Esophagus mucosa (tissue), 1 donor: Measurements from ENCODE around the gene CAMK2D. TPM values are rescaled to one million over a fixed set of nuclear protein-coding genes. Genes with fewer than 3 reads are reported as not detected.

Experiments
- ATAC-seq: fragments of 200-7000 bp; cut with Tn5 transposase; one replicate; pipeline ENCODE4 v1.9.1; 2020
- total RNA-seq: library from RNA; stranded (reverse); gene quantifications from one replicate; pipeline ENCODE4 v1.2.4, GENCODE V29; 2023
- donor health status: DM: yes; HTN: yes; CAD: no.

CAMK2D gene
- total RNA-seq, 1 donor from 2014 or later, result 48.9 TPM

GRCh38 chr4:113637823-113638561 lies 123.5 kb downstream of the CAMK2D start:
- peak; percentile 66 for ATAC-seq

GRCh38 chr4:113637363-113637762 lies 124.2 kb downstream of the CAMK2D start:
- no peak for ATAC-seq

GRCh38 chr4:113636877-113637276 lies 124.7 kb downstream of the CAMK2D start:
- ATAC-seq, result peak; percentile 29

- ATAC-seq, result no peak
These were observed 125.1 kb downstream of the CAMK2D start for GRCh38 chr4:113636438-113636818.

GRCh38 chr4:113635739-113636437 lies 125.7 kb downstream of the CAMK2D start:
- no peak for ATAC-seq

GRCh38 chr4:113634081-113634969 lies 127.2 kb downstream of the CAMK2D start:
- ATAC-seq, result no peak

GRCh38 chr4:113633467-113633866 lies 128.1 kb downstream of the CAMK2D start:
- ATAC-seq, result no peak

GRCh38 chr4:113628711-113629110 lies 132.8 kb downstream of the CAMK2D start:
- no peak for ATAC-seq

- no peak for ATAC-seq
These were observed 134.2 kb downstream of the CAMK2D start for GRCh38 chr4:113627321-113627720.

- no peak for ATAC-seq
These were observed 135.6 kb downstream of the CAMK2D start for GRCh38 chr4:113625902-113626301.

GRCh38 chr4:113623274-113623894 lies 138.2 kb downstream of the CAMK2D start:
- ATAC-seq, result no peak

GRCh38 chr4:113621633-113622032 lies 139.9 kb downstream of the CAMK2D start:
- ATAC-seq, result peak; percentile 68

GRCh38 chr4:113620032-113620431 lies 141.5 kb downstream of the CAMK2D start:
- ATAC-seq, result no peak

- no peak for ATAC-seq
These were observed 142.0 kb downstream of the CAMK2D start for GRCh38 chr4:113619526-113619925.

GRCh38 chr4:113618205-113618604 lies 143.3 kb downstream of the CAMK2D start:
- ATAC-seq, result no peak

GRCh38 chr4:113617195-113617594 lies 144.3 kb downstream of the CAMK2D start:
- ATAC-seq, result no peak

GRCh38 chr4:113616443-113616842 lies 145.1 kb downstream of the CAMK2D start:
- no peak for ATAC-seq

GRCh38 chr4:113614414-113614813 lies 147.1 kb downstream of the CAMK2D start:
- no peak for ATAC-seq

GRCh38 chr4:113613503-113613902 lies 148.0 kb downstream of the CAMK2D start:
- no peak for ATAC-seq

GRCh38 chr4:113610537-113610936 lies 151.0 kb downstream of the CAMK2D start:
- ATAC-seq, result no peak

GRCh38 chr4:113607998-113608397 lies 153.5 kb downstream of the CAMK2D start:
- ATAC-seq, result no peak

- ATAC-seq, result no peak
These were observed 154.3 kb downstream of the CAMK2D start for GRCh38 chr4:113607147-113607720.
